ENCODE results near the gene ADAMTS15. TPM values are rescaled to one million over a fixed set of nuclear protein-coding genes. Genes with fewer than 3 reads are reported as not detected.

Gene ADAMTS15
- total and polyA plus RNA-seq, 2 donors (not counting 1 experiment from before 2014, with no cell fraction given), result 18.2 to 24.9 TPM

DNA sequence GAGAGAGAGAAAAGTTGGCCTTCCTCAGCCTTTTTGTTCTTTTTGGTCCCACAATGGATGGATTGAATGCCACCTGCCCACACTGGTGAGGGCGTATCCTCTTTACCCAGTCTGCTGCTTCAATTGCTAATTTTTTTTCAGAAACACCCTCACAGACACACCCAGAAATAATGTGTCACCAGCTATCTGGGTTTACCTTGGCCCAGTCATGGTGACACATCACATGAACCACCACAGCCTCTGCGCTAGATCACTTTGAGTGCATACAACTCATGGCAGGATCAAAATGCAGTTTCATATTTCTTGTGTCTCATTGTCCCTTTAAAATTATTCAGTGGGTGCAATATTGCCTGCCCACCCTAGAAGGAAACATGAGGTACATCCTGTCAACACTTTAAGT lies 63.3 kb downstream of the ADAMTS15 start:
- Histone ChIP-seq H2AFZ (ENCODE audit: low read length) (no peak overlapping the region), H3K4me1 (ENCODE audit: control insufficient read depth, extremely low read depth, insufficient read depth, low read length) (peaks cover 5% of the 10 kb centered on the region), H3K79me2 (ENCODE audit: control insufficient read depth, insufficient read depth, low read length) (no peaks in the 10 kb centered on the region), H3K36me3 (ENCODE audit: control insufficient read depth, insufficient read depth, low read length) (no peaks in the 10 kb centered on the region), H3K27ac (ENCODE audit: insufficient read depth, low read length) (no peak overlapping the region), H3K27me3 (ENCODE audit: control insufficient read depth, insufficient read depth, low read length) (no peaks in the 10 kb centered on the region), H3K4me3 (replicated peaks in 1 of 4; ENCODE audit: control extremely low read depth in 1 of 4, insufficient read depth in 1 of 4, low read depth in 3 of 4, low read length in 4 of 4) (no peak overlapping the region), H3K9ac (ENCODE audit: insufficient read depth, low read length) (no peak overlapping the region), H3K9me3 (ENCODE audit: control insufficient read depth, insufficient read depth, low read depth, low read length) (no peaks in the 10 kb centered on the region), H3K4me2 (ENCODE audit: extremely low read depth, insufficient read depth, low read length) (no peak overlapping the region), H4K20me1 (ENCODE audit: control insufficient read depth, extremely low read depth, insufficient read depth, low read length) (no peaks in the 10 kb centered on the region)
- DNase-seq (ENCODE audit: low read depth in 2 of 2), result peak in 1 of 2 donors; percentile 30
- TF ChIP-seq, protein P1, sequence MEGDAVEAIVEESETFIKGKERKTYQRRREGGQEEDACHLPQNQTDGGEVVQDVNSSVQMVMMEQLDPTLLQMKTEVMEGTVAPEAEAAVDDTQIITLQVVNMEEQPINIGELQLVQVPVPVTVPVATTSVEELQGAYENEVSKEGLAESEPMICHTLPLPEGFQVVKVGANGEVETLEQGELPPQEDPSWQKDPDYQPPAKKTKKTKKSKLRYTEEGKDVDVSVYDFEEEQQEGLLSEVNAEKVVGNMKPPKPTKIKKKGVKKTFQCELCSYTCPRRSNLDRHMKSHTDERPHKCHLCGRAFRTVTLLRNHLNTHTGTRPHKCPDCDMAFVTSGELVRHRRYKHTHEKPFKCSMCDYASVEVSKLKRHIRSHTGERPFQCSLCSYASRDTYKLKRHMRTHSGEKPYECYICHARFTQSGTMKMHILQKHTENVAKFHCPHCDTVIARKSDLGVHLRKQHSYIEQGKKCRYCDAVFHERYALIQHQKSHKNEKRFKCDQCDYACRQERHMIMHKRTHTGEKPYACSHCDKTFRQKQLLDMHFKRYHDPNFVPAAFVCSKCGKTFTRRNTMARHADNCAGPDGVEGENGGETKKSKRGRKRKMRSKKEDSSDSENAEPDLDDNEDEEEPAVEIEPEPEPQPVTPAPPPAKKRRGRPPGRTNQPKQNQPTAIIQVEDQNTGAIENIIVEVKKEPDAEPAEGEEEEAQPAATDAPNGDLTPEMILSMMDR (conservative IDR thresholded peaks at IDR 0.05 in 1 of 2, IDR thresholded peaks at IDR 0.05 in 1 of 2; ENCODE audit: low read depth in 1 of 2, low read length in 2 of 2), result no peak
- no peak for TF ChIP-seq EZH2 (IDR thresholded peaks at IDR 0.05; ENCODE audit: low read length, missing control alignments)

DNA sequence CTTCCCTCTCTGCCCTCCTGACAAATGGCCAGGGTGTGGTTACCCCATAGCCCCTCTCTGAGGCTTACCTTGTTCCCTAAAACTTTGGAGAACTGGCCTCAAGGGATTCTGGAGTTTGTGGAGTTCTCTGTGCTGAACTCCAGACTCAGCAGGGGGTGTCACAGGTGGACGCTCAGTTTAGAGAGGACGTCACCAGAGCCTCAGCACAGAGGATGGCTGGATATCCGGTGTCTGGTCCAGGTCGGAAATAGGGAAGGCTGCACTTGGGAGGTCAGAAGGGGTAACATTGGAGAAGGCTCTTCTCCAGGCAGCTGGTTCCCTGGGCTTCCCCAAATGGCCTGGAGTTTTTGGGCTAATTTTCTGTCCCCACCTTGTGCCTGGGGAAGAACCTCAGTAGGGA lies 64.2 kb downstream of the ADAMTS15 start:
- peaks cover 5% of the 10 kb centered on the region for H3K4me1 ChIP-seq (ENCODE audit: control insufficient read depth, extremely low read depth, insufficient read depth, low read length)
- no peak for DNase-seq (ENCODE audit: low read depth in 2 of 2)
- H3K9ac ChIP-seq (ENCODE audit: insufficient read depth, low read length), result no peak overlapping the region
- no peak overlapping the region for H3K4me2 ChIP-seq (ENCODE audit: extremely low read depth, insufficient read depth, low read length)
- no peaks in the 10 kb centered on the region for H3K27me3 ChIP-seq (ENCODE audit: control insufficient read depth, insufficient read depth, low read length)
- H3K36me3 ChIP-seq (ENCODE audit: control insufficient read depth, insufficient read depth, low read length), result no peaks in the 10 kb centered on the region
- no peak overlapping the region for H3K27ac ChIP-seq (ENCODE audit: insufficient read depth, low read length)
- no peak overlapping the region for H3K4me3 ChIP-seq (replicated peaks in 1 of 4; ENCODE audit: control extremely low read depth in 1 of 4, insufficient read depth in 1 of 4, low read depth in 3 of 4, low read length in 4 of 4)
- no peak for TF ChIP-seq EZH2 (IDR thresholded peaks at IDR 0.05; ENCODE audit: low read length, missing control alignments)
- TF ChIP-seq, protein P1 (conservative IDR thresholded peaks at IDR 0.05 in 1 of 2, IDR thresholded peaks at IDR 0.05 in 1 of 2; ENCODE audit: low read depth in 1 of 2, low read length in 2 of 2), result no peak
- H3K9me3 ChIP-seq (ENCODE audit: control insufficient read depth, insufficient read depth, low read depth, low read length), result no peaks in the 10 kb centered on the region
- H2AFZ ChIP-seq (ENCODE audit: low read length), result no peak overlapping the region
- no peaks in the 10 kb centered on the region for H3K79me2 ChIP-seq (ENCODE audit: control insufficient read depth, insufficient read depth, low read length)
- no peaks in the 10 kb centered on the region for H4K20me1 ChIP-seq (ENCODE audit: control insufficient read depth, extremely low read depth, insufficient read depth, low read length)

DNA sequence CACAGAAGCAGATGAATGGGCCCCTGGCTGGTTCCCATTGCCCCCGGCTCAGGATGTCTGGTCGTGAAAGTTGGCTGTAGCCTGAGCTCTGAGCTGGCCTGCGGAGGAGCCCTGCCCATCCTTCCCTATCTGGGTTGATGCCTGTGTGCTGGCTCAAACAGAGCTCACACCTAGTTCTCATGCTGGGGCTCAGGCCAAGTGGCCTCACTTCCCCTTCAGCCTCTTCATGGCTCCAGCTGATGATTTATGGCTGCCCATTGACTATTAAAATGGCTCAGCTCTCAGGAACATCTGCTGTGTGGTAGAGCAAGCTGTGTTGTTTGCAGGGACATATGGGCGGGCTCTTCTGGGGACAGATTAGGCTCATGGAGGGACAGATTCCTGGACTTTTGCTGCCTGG lies 64.7 kb downstream of the ADAMTS15 start:
- Histone ChIP-seq H3K79me2 (ENCODE audit: control insufficient read depth, insufficient read depth, low read length) (no peaks in the 10 kb centered on the region), H4K20me1 (ENCODE audit: control insufficient read depth, extremely low read depth, insufficient read depth, low read length) (no peaks in the 10 kb centered on the region), H3K4me2 (ENCODE audit: extremely low read depth, insufficient read depth, low read length) (no peak overlapping the region), H3K36me3 (ENCODE audit: control insufficient read depth, insufficient read depth, low read length) (no peaks in the 10 kb centered on the region), H3K9ac (ENCODE audit: insufficient read depth, low read length) (no peak overlapping the region), H3K9me3 (ENCODE audit: control insufficient read depth, insufficient read depth, low read depth, low read length) (no peaks in the 10 kb centered on the region), H3K4me3 (replicated peaks in 1 of 4; ENCODE audit: control extremely low read depth in 1 of 4, insufficient read depth in 1 of 4, low read depth in 3 of 4, low read length in 4 of 4) (no peak overlapping the region), H2AFZ (ENCODE audit: low read length) (no peak overlapping the region), H3K27me3 (ENCODE audit: control insufficient read depth, insufficient read depth, low read length) (no peaks in the 10 kb centered on the region), H3K4me1 (ENCODE audit: control insufficient read depth, extremely low read depth, insufficient read depth, low read length) (peaks cover 5% of the 10 kb centered on the region), H3K27ac (ENCODE audit: insufficient read depth, low read length) (no peak overlapping the region)
- peak; percentile 40 to 67 for DNase-seq (ENCODE audit: low read depth in 2 of 2)
- no peak for TF ChIP-seq EZH2 (IDR thresholded peaks at IDR 0.05; ENCODE audit: low read length, missing control alignments)
- TF ChIP-seq, protein P1 (conservative IDR thresholded peaks at IDR 0.05 in 1 of 2, IDR thresholded peaks at IDR 0.05 in 1 of 2; ENCODE audit: low read depth in 1 of 2, low read length in 2 of 2), result no peak
